Smooth muscle cell (in vitro differentiated cells): ENCODE results near the gene KLC4. TPM values are rescaled to one million over a fixed set of nuclear protein-coding genes. Genes with fewer than 3 reads are reported as not detected.
A peak's percentile ranks its signal among the peaks of the same experiment; 100 is the strongest.

Source experiments
- DNase-seq: peaks from one replicate; lab custom pipeline; 2025; ENCODE audit not compliant: unreplicated experiment; lab: John Stamatoyannopoulos, UW
- H2AFZ ChIP-seq: fragments of 200-600 bp; sonication (generic); 2 replicates; pipeline ENCODE4 v1.6.0; 2016; ENCODE audit warnings: antibody characterized with exemption, low read depth, mild to moderate bottlenecking
- H3F3A ChIP-seq: fragments of 200-600 bp; sonication (generic); 2 replicates; pipeline ENCODE4 v1.6.0; 2017; ENCODE audit warnings: antibody characterized with exemption, low read depth
- H3K27ac ChIP-seq: fragments of 200-600 bp; sonication (generic); 2 replicates; pipeline ENCODE4 v1.5.1; 2016; ENCODE audit warnings: low read depth, mild to moderate bottlenecking
- H3K27me3 ChIP-seq: fragments of 200-600 bp; sonication (generic); 2 replicates; pipeline ENCODE4 v1.6.1; 2016; ENCODE audit warnings: low read depth, mild to moderate bottlenecking
- H3K36me3 ChIP-seq: fragments of 200-600 bp; sonication (generic); 2 replicates; pipeline ENCODE4 v1.5.1; 2016; ENCODE audit warnings: low read depth
- H3K4me1 ChIP-seq: fragments of 200-600 bp; sonication (generic); 2 replicates; pipeline ENCODE4 v1.5.1; 2016; ENCODE audit warnings: low read depth
- H3K4me2 ChIP-seq: fragments of 200-600 bp; sonication (generic); 2 replicates; pipeline ENCODE4 v1.6.0; 2016; ENCODE audit warnings: mild to moderate bottlenecking
- H3K4me3 ChIP-seq: fragments of 200-600 bp; sonication (generic); 2 replicates; pipeline ENCODE4 v1.5.1; 2016; ENCODE audit warnings: mild to moderate bottlenecking
- H3K79me2 ChIP-seq: fragments of 200-600 bp; sonication (generic); 2 replicates; pipeline ENCODE4 v1.6.0; 2016; ENCODE audit warnings: low read depth, mild to moderate bottlenecking
- H3K9ac ChIP-seq: fragments of 200-600 bp; sonication (generic); 2 replicates; pipeline ENCODE4 v1.6.0; 2016; ENCODE audit warnings: low read depth
- H3K9me3 ChIP-seq: fragments of 200-600 bp; sonication (generic); replicated peaks from 2 replicates; pipeline ENCODE4 v1.5.1; 2016; ENCODE audit warnings: low read depth
- H4K20me1 ChIP-seq: fragments of 200-600 bp; sonication (generic); 2 replicates; pipeline ENCODE4 v1.6.0; 2016; ENCODE audit warnings: low read depth
- WGBS: methylation state at CpG from one replicate; pipeline ENCODE4 v1.1.7; 2016; ENCODE audit warnings: low lambda C conversion rate; 5-methylcytosine and 5-hydroxymethylcytosine counted together
- polyA plus RNA-seq: library from polyadenylated mRNA; unstranded; fragments of >200 nt; fragmentation: Nextera tagmentation; extraction: Ambion mirVana; gene quantifications from 2 replicates; pipeline ENCODE4 v1.2.1, GENCODE V29; 2016
- total RNA-seq: library from RNA; depleted of rRNA; stranded (reverse); fragments of >200 nt; gene quantifications from 2 replicates; pipeline ENCODE4 v1.2.3, GENCODE V29; 2014
- TF ChIP-seq, protein P1 (sequence below): fragments of 200-600 bp; sonication (generic); IDR thresholded peaks from 2 replicates; pipeline ENCODE4 v1.5.1; 2017; ENCODE audit warnings: borderline replicate concordance, mild to moderate bottlenecking, antibody characterized with exemption; ENCODE audit not compliant: insufficient read depth, poor library complexity, severe bottlenecking

Gene KLC4
- total and polyA plus RNA-seq, 2 experiments from 2014 or later: 20.0 to 25.7 TPM

DNA sequence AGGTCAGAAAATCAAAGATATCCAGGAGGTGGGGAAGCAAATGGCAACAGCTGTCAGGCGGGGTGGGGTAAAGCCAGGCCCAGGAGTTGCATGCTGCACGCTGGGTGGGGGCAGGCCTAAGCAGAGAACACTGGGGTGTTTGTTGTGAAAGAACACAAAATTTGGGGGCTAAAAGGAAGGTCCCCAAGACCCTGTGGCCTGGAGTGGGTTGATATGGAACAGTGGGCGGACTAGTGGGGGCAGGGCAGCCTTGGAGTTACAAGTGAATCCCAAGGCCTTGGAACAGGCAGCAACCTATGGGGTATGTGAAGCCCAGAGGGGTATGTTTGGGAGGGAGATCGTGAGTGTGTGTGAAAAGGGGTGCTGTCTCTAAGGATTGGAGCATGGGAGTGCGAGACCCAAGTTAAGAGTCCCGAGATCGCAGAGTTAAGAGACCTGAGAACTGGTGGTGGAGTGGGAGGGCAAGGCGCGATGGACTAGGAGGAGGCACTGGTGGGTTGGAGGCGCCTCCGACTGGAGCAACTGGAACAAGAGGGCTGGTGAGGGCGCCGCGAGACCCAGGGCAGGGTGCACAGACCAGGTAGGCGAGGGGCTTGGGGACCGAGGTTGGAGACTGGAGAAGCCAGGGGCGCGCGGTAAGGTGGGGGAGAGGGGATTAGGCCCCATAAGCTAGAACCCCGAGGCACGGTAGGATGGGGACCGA, 6.4 kb upstream of the KLC4 start:
- Histone ChIP-seq H3F3A (peaks cover 2% of the 10 kb centered on the region), H3K9me3 (no peaks in the 10 kb centered on the region), H4K20me1 (no peaks in the 10 kb centered on the region), H3K79me2 (peaks cover 40% of the 10 kb centered on the region), H3K27me3 (no peaks in the 10 kb centered on the region), H3K4me3 (peak overlapping the region; percentile 80), H3K36me3 (no peaks in the 10 kb centered on the region), H3K27ac (peak overlapping the region; percentile 83), H2AFZ (no peak overlapping the region), H3K9ac (peak overlapping the region; percentile 90), H3K4me2 (peak overlapping the region; percentile 97), H3K4me1 (peaks cover 13% of the 10 kb centered on the region)
- TF ChIP-seq, protein P1, sequence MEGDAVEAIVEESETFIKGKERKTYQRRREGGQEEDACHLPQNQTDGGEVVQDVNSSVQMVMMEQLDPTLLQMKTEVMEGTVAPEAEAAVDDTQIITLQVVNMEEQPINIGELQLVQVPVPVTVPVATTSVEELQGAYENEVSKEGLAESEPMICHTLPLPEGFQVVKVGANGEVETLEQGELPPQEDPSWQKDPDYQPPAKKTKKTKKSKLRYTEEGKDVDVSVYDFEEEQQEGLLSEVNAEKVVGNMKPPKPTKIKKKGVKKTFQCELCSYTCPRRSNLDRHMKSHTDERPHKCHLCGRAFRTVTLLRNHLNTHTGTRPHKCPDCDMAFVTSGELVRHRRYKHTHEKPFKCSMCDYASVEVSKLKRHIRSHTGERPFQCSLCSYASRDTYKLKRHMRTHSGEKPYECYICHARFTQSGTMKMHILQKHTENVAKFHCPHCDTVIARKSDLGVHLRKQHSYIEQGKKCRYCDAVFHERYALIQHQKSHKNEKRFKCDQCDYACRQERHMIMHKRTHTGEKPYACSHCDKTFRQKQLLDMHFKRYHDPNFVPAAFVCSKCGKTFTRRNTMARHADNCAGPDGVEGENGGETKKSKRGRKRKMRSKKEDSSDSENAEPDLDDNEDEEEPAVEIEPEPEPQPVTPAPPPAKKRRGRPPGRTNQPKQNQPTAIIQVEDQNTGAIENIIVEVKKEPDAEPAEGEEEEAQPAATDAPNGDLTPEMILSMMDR: no peak
- 16% methylated on average over 20 of the region's 22 CpGs for WGBS
- DNase-seq: no peak

DNA sequence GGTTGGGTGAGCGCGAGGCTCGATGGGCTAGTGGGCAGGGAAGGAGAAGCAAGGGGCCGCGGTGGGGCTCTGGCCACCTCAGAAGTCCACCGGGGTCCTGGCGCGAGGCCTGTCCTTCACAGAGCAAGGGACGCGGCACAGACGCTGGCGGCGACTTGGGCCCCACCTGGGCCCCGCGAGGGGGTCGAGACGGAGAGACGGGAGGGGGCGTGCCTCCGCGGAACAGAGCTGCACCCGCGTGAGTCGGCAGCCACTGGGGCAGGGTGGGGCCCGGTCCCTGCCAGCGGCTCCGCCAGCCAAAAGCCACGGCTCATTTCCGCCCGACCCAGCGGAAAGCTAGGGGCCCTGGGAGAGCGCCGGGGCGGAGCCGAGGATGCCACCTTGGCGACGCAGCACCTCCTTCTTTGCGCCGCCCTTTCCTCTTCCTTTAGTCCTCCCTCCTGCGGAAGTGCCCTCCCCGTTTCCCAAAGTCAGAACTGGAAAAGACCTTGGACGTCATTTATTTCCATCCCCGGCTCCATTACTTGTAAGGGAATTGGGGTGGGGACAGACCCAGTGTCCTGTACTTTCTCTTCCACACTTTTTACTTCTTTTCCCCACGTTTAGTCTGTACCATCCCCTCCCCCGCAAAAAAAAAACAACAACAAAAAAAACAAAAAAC, 5.8 kb upstream of the KLC4 start, which contains the start of gene CUL7:
Gene CUL7 (minus strand): TSS at position 307 of the 661 bp plus-strand sequence. CDS start 1,063 bp downstream, outside the sequence.
- H3F3A ChIP-seq: peaks cover 2% of the 10 kb centered on the region
- peaks cover 47% of the 10 kb centered on the region for H3K79me2 ChIP-seq
- H3K4me1 ChIP-seq: peaks cover 19% of the 10 kb centered on the region
- H2AFZ ChIP-seq: no peak within 1 kb of the TSS
- no peaks in the 10 kb centered on the region for H4K20me1 ChIP-seq
- H3K4me3 ChIP-seq: peak within 1 kb of the TSS; percentile 80
- WGBS: 4% methylated on average over 38 of the region's 45 CpGs
- peak within 1 kb of the TSS; percentile 97 for H3K4me2 ChIP-seq
- H3K27ac ChIP-seq: peak within 1 kb of the TSS; percentile 83
- peak within 1 kb of the TSS; percentile 90 for H3K9ac ChIP-seq
- DNase-seq: peak; percentile 74
- H3K27me3 ChIP-seq: no peaks in the 10 kb centered on the region
- H3K36me3 ChIP-seq: no peaks in the 10 kb centered on the region
- no peaks in the 10 kb centered on the region for H3K9me3 ChIP-seq
- TF ChIP-seq, protein P1: no peak

DNA sequence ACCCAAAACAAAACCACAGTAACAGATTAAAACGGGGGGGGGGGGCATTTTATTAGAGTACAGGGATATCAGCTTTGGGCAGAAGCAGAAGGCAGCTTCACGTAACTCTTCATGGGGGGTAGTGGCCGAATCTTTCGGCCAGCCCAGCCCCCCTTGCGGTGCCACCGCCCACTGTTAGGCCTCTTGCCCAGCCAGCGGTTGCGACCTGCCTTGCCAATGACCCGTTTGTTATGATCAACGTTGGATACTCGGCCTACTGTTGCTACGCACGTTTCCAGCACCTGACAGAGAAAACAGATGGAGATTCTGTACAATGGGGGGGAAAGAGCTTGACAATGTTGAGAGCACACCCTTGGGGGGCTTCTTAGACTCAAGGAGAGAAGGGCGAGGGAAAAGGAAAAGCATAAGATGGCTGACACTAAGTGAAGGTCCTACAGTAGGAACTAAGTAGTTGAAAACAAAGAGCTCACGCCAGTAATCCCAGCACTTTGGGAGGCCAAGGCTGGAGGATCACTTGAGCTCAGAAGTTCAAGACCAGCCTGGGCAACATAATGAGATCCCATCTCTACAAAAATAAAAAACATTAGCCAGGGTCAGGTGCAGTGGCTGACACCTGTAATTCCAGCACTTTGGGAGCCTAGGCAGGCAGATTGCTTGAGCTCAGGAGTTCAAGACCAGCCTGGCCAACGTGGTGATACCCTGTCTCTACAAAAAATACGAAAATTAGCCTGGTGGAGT, 5.1 kb upstream of the KLC4 start:
- peaks cover 19% of the 10 kb centered on the region for H3K4me1 ChIP-seq
- no peaks in the 10 kb centered on the region for H3K9me3 ChIP-seq
- H2AFZ ChIP-seq: no peak overlapping the region
- peak overlapping the region; percentile 97 for H3K4me2 ChIP-seq
- no peaks in the 10 kb centered on the region for H3K36me3 ChIP-seq
- H3K27me3 ChIP-seq: no peaks in the 10 kb centered on the region
- TF ChIP-seq, protein P1: no peak
- WGBS: 82% methylated on average over 17 of the region's 17 CpGs
- H3K9ac ChIP-seq: peak overlapping the region; percentile 14
- DNase-seq: no peak
- H3K27ac ChIP-seq: peak overlapping the region; percentile 83
- H4K20me1 ChIP-seq: no peaks in the 10 kb centered on the region
- H3K4me3 ChIP-seq: peak overlapping the region; percentile 80
- H3F3A ChIP-seq: peaks cover 2% of the 10 kb centered on the region
- H3K79me2 ChIP-seq: peaks cover 52% of the 10 kb centered on the region
